ENCODE data around the gene FCF1.

DNA sequence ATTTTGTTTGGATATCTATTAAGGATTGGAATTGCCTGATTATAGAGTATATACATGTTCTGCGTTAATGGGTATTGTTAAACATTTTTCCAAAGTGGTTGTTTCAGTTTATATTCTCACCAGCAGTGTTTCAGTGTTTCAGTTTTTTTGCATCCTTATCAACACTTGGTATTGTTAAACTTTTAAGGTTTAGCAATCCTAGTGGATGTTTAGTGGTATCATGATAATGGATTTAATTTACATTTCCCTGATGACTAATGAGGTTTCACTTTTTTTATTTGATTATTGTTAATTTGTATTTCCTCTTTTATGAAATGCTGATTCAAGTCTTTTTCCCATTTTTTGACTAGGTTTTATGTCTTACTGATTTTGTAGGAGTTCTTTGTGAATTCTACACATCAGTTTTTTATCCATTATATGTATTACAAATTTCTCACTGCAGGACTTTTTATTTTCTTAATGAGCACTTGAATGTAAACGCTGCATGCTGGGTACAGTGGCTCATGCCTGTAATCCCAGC lies 73.9 kb downstream of the FCF1 start:
- TF ChIP-seq, protein P1, sequence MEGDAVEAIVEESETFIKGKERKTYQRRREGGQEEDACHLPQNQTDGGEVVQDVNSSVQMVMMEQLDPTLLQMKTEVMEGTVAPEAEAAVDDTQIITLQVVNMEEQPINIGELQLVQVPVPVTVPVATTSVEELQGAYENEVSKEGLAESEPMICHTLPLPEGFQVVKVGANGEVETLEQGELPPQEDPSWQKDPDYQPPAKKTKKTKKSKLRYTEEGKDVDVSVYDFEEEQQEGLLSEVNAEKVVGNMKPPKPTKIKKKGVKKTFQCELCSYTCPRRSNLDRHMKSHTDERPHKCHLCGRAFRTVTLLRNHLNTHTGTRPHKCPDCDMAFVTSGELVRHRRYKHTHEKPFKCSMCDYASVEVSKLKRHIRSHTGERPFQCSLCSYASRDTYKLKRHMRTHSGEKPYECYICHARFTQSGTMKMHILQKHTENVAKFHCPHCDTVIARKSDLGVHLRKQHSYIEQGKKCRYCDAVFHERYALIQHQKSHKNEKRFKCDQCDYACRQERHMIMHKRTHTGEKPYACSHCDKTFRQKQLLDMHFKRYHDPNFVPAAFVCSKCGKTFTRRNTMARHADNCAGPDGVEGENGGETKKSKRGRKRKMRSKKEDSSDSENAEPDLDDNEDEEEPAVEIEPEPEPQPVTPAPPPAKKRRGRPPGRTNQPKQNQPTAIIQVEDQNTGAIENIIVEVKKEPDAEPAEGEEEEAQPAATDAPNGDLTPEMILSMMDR (conservative IDR thresholded peaks at IDR 0.05; ENCODE audit: low read length) = no peak
- TF ChIP-seq EZH2phosphoT487 (IDR thresholded peaks at IDR 0.05; ENCODE audit: borderline replicate concordance, low read depth, low read length) = no peak
